Measurements from ENCODE around the gene PCARE.

DNA sequence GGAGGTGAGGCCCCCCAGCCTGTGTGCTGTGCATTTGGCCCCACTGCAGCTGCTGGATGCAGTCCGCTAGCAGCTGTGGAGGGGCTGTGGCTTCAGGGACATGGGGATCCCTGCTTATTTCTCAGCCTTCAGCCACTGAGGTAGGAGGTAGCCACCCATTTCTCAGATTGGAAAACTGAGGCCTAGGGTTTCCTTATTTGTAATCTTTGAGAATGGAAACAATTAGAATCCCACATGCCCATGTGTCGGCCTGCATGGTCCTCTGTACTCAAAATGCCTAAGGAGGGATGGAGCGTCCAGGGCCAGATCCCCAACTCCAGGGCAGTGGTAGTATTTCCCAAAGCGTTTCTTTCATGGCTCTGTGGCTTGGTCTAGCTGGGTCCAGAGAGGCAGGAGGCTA is 51.1 kb downstream of the PCARE start:
- TF ChIP-seq, protein P1, sequence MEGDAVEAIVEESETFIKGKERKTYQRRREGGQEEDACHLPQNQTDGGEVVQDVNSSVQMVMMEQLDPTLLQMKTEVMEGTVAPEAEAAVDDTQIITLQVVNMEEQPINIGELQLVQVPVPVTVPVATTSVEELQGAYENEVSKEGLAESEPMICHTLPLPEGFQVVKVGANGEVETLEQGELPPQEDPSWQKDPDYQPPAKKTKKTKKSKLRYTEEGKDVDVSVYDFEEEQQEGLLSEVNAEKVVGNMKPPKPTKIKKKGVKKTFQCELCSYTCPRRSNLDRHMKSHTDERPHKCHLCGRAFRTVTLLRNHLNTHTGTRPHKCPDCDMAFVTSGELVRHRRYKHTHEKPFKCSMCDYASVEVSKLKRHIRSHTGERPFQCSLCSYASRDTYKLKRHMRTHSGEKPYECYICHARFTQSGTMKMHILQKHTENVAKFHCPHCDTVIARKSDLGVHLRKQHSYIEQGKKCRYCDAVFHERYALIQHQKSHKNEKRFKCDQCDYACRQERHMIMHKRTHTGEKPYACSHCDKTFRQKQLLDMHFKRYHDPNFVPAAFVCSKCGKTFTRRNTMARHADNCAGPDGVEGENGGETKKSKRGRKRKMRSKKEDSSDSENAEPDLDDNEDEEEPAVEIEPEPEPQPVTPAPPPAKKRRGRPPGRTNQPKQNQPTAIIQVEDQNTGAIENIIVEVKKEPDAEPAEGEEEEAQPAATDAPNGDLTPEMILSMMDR (IDR thresholded peaks at IDR 0.05): no peak
- no peak for TF ChIP-seq POLR2AphosphoS5 (IDR thresholded peaks at IDR 0.05)
- no peak for TF ChIP-seq POLR2A (IDR thresholded peaks at IDR 0.05)

All from prostate gland (tissue), 2 donors.